Hindlimb muscle (tissue), 1 donor: Measurements from ENCODE around the gene MIEN1. TPM values are rescaled to one million over a fixed set of nuclear protein-coding genes. Genes with fewer than 3 reads are reported as not detected.
"Not testable (repeated sequence)": the region's sequence is repeated elsewhere in the genome, so short reads cannot be mapped to it uniquely, and the experiment has no call there.

ENCODE experiments used
- DNase-seq: peaks from one replicate; pipeline ENCODE4 v3.0.0-alpha.2; 2013
- polyA plus RNA-seq: library from polyadenylated mRNA; unstranded; fragments of 120-200 nt; gene quantifications from one replicate; pipeline ENCODE4 v1.2.1, GENCODE V29; 2013; ENCODE audit not compliant: insufficient read length

The MIEN1 gene
- polyA plus RNA-seq, 1 donor, result 19.7 TPM

DNA sequence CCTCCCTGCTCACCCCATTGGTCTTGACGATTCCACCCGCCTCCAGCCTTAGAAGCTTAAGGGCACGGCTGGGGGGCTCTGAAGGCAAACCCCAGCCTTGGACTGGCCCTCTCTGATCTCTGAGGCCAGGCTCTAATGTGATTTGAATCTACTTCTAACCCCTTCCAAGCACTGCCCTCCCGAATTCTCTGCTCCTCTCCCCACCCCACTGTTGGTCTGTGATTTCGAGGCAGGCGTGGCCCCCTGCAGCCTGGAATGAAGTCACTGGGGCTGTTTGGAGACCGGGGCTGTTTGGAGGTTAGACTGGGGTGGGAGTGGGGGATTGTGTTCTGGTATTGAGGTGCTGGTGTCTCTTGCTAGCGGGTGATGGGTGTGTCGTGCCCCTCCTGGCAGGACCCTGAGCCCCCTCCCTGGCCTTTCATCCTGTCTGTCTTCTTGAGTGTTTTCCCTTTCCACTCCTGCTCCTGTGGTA is 9.6 kb upstream of the MIEN1 start:
- DNase-seq, result no peak

DNA sequence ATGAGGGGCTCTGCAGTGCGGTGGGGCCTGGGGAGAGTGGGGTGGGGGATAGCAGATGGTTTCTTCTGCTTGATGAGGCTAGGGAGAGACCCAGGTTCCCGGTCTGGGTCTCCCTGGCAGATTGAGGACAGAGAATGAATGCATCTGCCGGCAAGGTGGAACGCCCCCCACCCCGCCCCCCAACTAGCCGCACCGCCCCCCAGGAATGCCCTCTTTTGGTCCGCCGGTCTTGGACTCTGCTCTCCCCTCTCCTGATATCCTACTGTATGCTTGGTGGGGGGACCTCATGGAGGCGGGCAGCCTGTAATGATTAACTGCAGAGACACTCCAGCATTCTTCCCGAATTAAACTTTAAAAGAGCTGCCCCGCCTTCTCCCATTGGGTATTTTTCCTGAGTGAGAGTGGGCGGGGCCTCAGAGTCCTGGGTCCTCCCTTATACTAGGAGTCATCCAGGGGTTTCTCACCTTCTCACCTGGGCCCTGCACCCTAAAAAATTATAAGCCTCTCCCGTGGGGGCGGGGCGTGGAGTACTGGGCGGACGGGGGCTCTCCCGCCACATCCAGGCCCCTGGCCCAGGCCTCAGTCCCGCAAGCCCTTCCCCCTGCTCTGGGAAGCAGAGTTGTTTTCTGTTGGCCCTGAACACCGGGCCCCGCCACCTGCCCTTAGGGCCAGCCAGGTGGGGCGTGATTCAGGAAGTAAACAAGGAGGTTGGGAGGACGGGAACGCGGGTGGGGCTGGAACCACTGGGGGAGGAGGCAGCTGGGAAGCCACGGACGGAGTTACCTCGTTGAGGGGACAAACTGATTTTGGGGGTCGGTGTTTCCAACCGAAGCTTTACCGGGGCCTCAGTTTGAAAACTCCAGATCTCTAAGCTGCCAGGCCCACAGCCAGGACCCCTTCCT is 8.9 kb upstream of the MIEN1 start:
- no peak for DNase-seq

DNA sequence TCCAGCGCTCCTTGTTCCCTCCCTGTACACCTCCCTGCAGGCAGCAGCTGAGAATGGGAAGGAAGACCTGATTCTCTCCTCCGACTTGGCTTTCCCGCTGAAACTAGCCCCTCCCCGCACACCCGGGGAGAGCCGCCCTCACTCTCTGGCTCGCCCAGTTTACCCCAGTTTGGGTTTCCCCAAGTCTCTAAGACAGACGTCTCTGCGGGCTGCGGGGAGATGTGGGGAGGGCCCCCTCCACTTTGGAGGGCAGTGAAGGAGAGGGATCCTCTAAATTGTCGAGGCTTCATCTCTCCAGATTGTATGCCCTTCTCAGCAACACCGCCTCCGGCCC is 8.2 kb upstream of the MIEN1 start:
- no peak for DNase-seq

DNA sequence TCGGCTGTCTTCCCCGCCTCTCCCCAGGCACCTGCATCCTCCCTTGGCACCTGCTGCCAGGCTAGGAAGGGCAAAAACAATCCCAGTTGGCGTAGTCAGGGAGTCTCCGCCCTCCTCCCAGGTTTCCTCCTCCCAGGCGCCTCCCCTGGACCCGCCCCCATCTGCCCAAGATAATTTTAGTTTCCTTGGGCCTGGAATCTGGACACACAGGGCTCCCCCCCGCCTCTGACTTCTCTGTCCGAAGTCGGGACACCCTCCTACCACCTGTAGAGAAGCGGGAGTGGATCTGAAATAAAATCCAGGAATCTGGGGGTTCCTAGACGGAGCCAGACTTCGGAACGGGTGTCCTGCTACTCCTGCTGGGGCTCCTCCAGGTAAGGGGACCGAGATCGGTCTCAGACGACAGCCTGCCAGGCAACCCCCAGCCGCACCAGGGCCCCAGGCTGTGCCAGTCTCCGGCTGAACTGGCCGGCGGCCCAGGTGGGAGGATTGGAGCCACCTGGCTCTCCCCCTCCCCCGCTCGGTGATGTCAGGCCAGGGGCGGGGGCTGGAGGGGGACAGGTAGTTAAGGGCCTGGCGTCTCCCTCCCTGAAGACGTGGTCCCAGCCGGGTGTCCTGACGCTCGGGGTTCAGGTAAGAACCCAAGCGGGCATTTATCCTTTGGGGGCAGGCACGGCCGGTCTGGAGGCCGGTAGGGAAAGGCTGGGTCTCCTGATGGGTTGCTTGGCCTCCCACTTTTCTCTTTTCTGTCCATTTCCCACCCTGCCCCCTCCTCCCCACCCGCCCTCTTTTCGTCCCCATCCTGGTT is 7.6 kb upstream of the MIEN1 start, which contains the start of gene GRB7:
TSS of gene GRB7 (plus strand) at position 179 of the 808 bp plus-strand sequence. CDS start 4,364 bp downstream, outside the sequence.
- DNase-seq, result no peak

DNA sequence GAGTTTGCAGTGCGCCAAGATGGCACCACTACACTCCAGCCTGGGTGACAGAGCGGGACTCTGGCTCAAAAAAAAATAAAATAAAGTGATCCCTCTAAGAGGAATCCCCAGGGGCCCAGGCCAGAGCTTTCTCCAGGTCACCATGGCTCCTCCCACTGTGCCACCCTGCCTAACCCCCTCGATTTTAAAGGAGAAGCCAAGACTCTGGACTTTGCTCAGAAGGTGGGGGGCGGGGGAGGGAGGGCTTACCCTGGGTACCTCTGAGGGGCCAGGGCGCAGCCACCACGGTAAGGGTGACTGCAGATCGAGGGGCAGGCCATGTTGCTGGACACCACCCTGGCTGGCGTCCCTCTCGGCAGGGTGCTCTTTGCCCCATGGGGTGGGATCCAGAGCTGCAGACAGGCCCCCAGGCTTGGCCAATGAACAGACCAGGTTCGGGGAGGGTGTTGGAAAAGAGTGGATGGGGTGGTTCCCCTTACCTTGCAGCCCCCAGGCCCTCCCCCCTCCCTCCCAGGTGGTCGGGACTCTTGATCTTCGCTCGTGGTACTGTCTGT is 7.0 kb upstream of the MIEN1 start:
- DNase-seq, result no peak

- DNase-seq, result no peak
Measured at GRCh38 chr17:39736319-39737165, 6.2 kb upstream of the MIEN1 start.

DNA sequence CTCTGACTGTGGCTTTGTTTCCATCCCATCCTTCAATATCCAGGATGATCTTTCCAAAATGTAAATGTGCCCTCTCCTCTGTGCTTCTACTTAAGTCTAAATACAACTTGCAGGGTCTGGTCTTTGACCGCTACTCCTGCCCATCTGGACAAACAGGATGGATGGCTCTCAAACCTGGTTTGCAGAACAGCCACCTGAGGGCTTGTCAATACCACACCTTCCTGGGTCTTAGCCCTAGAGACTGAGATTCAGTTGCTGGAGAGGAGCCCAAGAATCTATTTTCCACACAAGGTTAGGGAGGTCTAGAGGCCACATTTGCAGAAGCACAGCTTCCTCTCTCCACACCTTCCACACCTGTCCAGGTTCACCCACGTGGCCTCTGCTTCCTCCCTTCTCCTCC is 5.5 kb upstream of the MIEN1 start:
- DNase-seq, result no peak

- DNase-seq, result no peak
Measured at GRCh38 chr17:39732586-39732985, 2.3 kb upstream of the MIEN1 start.

GRCh38 chr17:39729280-39729851 is 966 bp downstream of the MIEN1 start:
- no peak for DNase-seq

DNA sequence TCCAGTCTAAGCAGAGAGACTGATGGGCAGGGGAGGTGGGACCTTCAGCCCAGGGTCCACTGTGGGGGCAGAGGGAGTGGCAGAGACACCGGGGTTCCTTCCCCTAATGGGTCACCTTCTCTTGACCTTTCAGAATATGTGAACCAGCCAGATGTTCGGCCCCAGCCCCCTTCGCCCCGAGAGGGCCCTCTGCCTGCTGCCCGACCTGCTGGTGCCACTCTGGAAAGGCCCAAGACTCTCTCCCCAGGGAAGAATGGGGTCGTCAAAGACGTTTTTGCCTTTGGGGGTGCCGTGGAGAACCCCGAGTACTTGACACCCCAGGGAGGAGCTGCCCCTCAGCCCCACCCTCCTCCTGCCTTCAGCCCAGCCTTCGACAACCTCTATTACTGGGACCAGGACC is 2.8 kb downstream of the MIEN1 start:
- no peak for DNase-seq

- no peak for DNase-seq
Measured at GRCh38 chr17:39726617-39727016, 3.7 kb downstream of the MIEN1 start.

GRCh38 chr17:39725923-39726322 is 4.4 kb downstream of the MIEN1 start:
- DNase-seq, result not testable (repeated sequence)

- no peak for DNase-seq
Measured at GRCh38 chr17:39724731-39725130, 5.6 kb downstream of the MIEN1 start.

- no peak for DNase-seq
Measured at GRCh38 chr17:39722965-39723848, 7.1 kb downstream of the MIEN1 start.

GRCh38 chr17:39722104-39722503 is 8.2 kb downstream of the MIEN1 start:
- DNase-seq, result no peak

- no peak for DNase-seq
Measured at GRCh38 chr17:39719563-39720355, 10.6 kb downstream of the MIEN1 start.

DNA sequence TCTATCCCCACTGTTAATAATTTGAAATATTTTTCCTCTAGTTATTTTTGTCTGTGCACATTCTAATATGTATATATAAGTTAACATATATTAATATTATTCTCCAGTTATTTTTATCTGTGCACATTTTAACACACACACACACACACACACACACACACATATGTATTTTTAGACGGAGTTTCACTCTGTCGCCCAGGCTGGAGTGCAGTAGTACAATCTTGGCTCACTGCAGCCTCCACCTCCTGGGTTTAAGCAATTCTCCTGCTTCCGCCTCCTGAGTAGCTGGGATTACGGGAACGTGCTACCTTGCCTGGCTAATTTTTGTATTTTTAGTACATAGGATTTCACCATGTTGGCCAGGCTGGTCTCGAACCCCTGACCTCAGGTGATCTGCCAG is 12.7 kb downstream of the MIEN1 start:
- DNase-seq, result no peak

- DNase-seq, result no peak
Measured at GRCh38 chr17:39716879-39717536, 13.3 kb downstream of the MIEN1 start.

- no peak for DNase-seq
Measured at GRCh38 chr17:39716073-39716818, 14.1 kb downstream of the MIEN1 start.
